Mesothelial cell of epicardium (in vitro differentiated cells): ENCODE measurements around the gene BFSP2. TPM values are rescaled to one million over a fixed set of nuclear protein-coding genes. Genes with fewer than 3 reads are reported as not detected.

ENCODE experiments used
- DNase-seq, 2 experiments: peaks; one replicate each; pipeline ENCODE4 v3.0.0; 2021; ENCODE audit warnings: low spot score in 2 of 2; ENCODE audit not compliant: unreplicated experiment in 2 of 2
- H3K27ac Mint-ChIP-seq: 2 replicates; pipeline ENCODE4 v1.8.0; 2021; ENCODE audit warnings: mixed read lengths
- H3K27me3 Mint-ChIP-seq: 2 replicates; pipeline ENCODE4 v1.8.0; 2021; ENCODE audit warnings: low read depth, mixed read lengths
- H3K36me3 Mint-ChIP-seq: 2 replicates; pipeline ENCODE4 v1.8.0; 2021; ENCODE audit warnings: mixed read lengths
- H3K4me1 Mint-ChIP-seq: 2 replicates; pipeline ENCODE4 v1.8.0; 2021; ENCODE audit warnings: mixed read lengths
- H3K4me3 Mint-ChIP-seq: 2 replicates; pipeline ENCODE4 v1.8.0; 2021; ENCODE audit warnings: mild to moderate bottlenecking, moderate library complexity, mixed read lengths
- H3K9me3 Mint-ChIP-seq: 2 replicates; pipeline ENCODE4 v1.8.0; 2021; ENCODE audit warnings: mixed read lengths
- CTCF ChIP-seq: fragments of 200-600 bp; sonication (generic); IDR thresholded peaks from one replicate; pipeline ENCODE4 v1.5.0; 2021; ENCODE audit warnings: antibody characterized with exemption; ENCODE audit not compliant: unreplicated experiment
- total RNA-seq: library from RNA; stranded (reverse); gene quantifications from 3 replicates; pipeline ENCODE4 v1.2.1, GENCODE V29; 2021

The BFSP2 gene
- total RNA-seq, 1 donor from 2014 or later: not detected

DNA sequence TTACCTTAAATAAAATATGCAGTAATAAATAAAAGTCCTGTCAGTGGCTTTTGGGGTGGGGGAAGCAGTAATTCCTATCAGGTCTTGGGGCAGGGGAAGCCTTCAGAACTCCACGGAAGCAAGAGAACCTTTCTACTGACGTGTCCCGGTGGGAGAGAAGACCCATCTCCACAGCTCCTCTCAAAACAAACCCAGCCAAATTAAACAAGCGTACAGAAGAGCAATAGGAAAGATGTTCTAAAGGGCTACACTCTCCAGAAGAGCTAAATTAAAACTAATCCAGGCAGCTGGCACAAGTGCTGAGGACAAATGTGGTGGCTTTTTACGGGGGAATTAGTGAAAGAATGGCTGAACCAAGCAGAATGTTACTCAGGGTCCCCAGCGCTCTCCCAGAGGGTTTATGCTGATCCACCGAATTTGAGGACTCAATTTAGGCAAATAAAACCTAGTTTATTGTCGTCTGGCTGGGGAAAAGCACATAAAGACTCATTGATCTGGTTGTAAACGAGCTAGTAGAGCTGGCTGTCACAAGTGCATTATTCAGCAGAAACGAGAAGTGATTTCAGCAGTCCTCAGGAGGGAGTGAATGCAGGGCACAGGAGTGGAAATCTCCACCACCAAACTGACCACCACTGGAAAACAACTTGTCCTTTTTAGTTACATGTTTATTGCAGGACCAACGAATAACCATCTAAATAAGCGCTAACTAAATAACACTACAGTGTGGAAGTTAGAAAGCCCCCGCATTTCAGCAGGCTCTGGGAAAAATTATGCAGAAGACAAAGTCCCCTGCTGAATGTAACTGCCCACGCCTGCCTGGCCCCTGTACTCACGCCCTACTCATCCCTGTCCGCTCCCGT, 13.5 kb downstream of the BFSP2 start:
- Mint-ChIP-seq H3K27ac (peak overlapping the region; percentile 57), H3K36me3 (no peaks in the 10 kb centered on the region)

DNA sequence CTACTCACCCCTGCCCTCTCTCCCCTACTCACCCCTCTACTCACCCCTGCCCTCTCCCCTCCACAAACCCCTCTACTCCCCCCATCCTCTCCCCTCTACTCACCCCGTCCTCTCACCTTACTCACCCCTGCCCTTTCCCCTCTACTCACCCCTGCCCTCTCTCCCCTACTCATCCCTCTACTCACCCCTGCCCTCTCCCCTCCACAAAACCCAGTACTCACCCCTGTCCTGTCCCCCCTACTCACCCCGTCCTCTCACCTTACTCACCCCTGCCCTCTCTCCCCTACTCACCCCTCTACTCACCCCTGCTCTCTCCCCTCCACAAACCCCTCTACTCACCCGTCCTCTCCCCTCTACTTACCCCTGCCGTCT, 14.2 kb downstream of the BFSP2 start:
- peaks cover 5% of the 10 kb centered on the region for H3K27me3 Mint-ChIP-seq
- H3K27ac Mint-ChIP-seq: no peak overlapping the region
- H3K9me3 Mint-ChIP-seq: no peaks in the 10 kb centered on the region
- H3K4me1 Mint-ChIP-seq: peaks cover 11% of the 10 kb centered on the region
- no peak for TF ChIP-seq CTCF
- DNase-seq: no peak
- no peak overlapping the region for H3K4me3 Mint-ChIP-seq
- H3K36me3 Mint-ChIP-seq: no peaks in the 10 kb centered on the region

More for the DNA sequence above, 13.5 kb downstream of the BFSP2 start:
- peaks cover 11% of the 10 kb centered on the region for H3K4me1 Mint-ChIP-seq
- no peak for TF ChIP-seq CTCF
- H3K4me3 Mint-ChIP-seq: no peak overlapping the region
- H3K27me3 Mint-ChIP-seq: peaks cover 5% of the 10 kb centered on the region
- no peak for DNase-seq
- no peaks in the 10 kb centered on the region for H3K9me3 Mint-ChIP-seq

DNA sequence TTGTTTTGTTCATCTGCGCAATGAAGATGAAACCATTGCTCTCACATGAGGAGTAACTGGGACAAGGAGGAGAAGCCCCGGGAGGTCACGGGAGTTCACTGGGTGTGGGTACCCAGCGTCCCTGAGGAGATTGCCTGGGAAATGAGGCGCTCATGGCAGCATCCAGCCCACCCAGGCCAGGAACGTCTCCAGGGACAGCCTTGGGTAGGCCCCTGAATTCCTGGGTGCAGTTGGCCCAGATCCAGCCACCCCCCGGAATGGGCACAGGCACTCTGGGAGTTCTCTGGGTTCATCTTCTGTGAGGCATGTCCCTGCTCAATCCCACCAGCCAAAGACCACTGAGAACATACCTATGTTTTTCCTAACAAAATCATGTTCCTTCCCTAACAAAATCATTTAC, 18.5 kb downstream of the BFSP2 start:
- DNase-seq: no peak
- peaks cover 5% of the 10 kb centered on the region for H3K4me1 Mint-ChIP-seq
- no peak overlapping the region for H3K27ac Mint-ChIP-seq
- no peaks in the 10 kb centered on the region for H3K36me3 Mint-ChIP-seq
- H3K9me3 Mint-ChIP-seq: no peaks in the 10 kb centered on the region
- H3K27me3 Mint-ChIP-seq: no peaks in the 10 kb centered on the region
- no peak for TF ChIP-seq CTCF
- H3K4me3 Mint-ChIP-seq: no peak overlapping the region

GRCh38 chr3:133419151-133419909, 19.5 kb downstream of the BFSP2 start:
- no peak for TF ChIP-seq CTCF
- DNase-seq: no peak
- Mint-ChIP-seq H3K36me3 (no peaks in the 10 kb centered on the region), H3K27me3 (no peaks in the 10 kb centered on the region), H3K4me1 (peaks cover 5% of the 10 kb centered on the region), H3K9me3 (no peaks in the 10 kb centered on the region), H3K4me3 (no peak overlapping the region), H3K27ac (no peak overlapping the region)

GRCh38 chr3:133424937-133425869, 25.3 kb downstream of the BFSP2 start:
- Mint-ChIP-seq H3K9me3 (no peaks in the 10 kb centered on the region), H3K27ac (no peak overlapping the region), H3K27me3 (no peaks in the 10 kb centered on the region), H3K36me3 (no peaks in the 10 kb centered on the region), H3K4me1 (peaks cover 11% of the 10 kb centered on the region), H3K4me3 (no peak overlapping the region)
- TF ChIP-seq CTCF: no peak
- DNase-seq: no peak
